ENCODE data around the gene CCDC138. TPM values are rescaled to one million over a fixed set of nuclear protein-coding genes. Genes with fewer than 3 reads are reported as not detected.

The CCDC138 gene
- total and polyA plus RNA-seq, 2 of the 13 experiments (the other 11 are each of a cell fraction or from before 2014, with no cell fraction given), result 5.6 to 32.5 TPM

GRCh38 chr2:108916122-108916795 lies 129.7 kb downstream of the CCDC138 start:
- BruUV-seq (replicated peaks), result no TSS peak
- H3K36me3 ChIP-seq (replicated peaks in 1 of 2; ENCODE audit: control insufficient read depth in 1 of 2, insufficient read depth in 2 of 2, low read length in 2 of 2), result no peaks in the 10 kb centered on the region
- ATAC-seq, result peak; percentile 47
- H2AFZ ChIP-seq (ENCODE audit: low read length), result no peak overlapping the region
- peak overlapping the region; percentile 82 for H3K4me2 ChIP-seq (ENCODE audit: low read depth, low read length)
- WGBS (ENCODE audit: low lambda C conversion rate), result 30% methylated on average over 10 of the region's 15 CpGs
- CTCF ChIA-PET (ENCODE audit: low intra/inter-chr PET ratio, low total read pairs), result no interaction called here
- peak overlapping the region in 1 of 3 experiments; percentile 56; a peak in 2 of 6 replicates for H3K4me3 ChIP-seq (replicated peaks in 1 of 3; ENCODE audit: insufficient read depth in 1 of 3, low read depth in 2 of 3, low read length in 3 of 3)
- no peaks in the 10 kb centered on the region for H3K79me2 ChIP-seq (ENCODE audit: insufficient read depth, low read length)
- peaks cover 19% of the 10 kb centered on the region for H3K4me1 ChIP-seq (ENCODE audit: insufficient read depth, low read length)
- H3K9ac ChIP-seq (ENCODE audit: insufficient read depth, low read depth, low read length), result no peak overlapping the region
- H3K27me3 ChIP-seq (ENCODE audit: control insufficient read depth in 1 of 2, insufficient read depth in 2 of 2, low read length in 2 of 2), result peaks cover 3 to 42% of the 10 kb centered on the region in 2 experiments; a peak in 4 of 5 replicates
- FAIRE-seq, result no peak
- no peaks in the 10 kb centered on the region for H3K9me3 ChIP-seq (ENCODE audit: low read length)
- no peaks in the 10 kb centered on the region; the same call in 1 of the 2 replicates for H4K20me1 ChIP-seq (ENCODE audit: insufficient read depth, low read length)
- in situ Hi-C loops (cut with HindIII; ENCODE audit: extremely low pct_ligation_motif_present, low pct_unique_long_range_greater_than_20kb) (no loop called here), intact Hi-C loops (cut with micrococcal nuclease; ENCODE audit: unreplicated experiment) (no loop called here)
- TF ChIP-seq, protein P1, sequence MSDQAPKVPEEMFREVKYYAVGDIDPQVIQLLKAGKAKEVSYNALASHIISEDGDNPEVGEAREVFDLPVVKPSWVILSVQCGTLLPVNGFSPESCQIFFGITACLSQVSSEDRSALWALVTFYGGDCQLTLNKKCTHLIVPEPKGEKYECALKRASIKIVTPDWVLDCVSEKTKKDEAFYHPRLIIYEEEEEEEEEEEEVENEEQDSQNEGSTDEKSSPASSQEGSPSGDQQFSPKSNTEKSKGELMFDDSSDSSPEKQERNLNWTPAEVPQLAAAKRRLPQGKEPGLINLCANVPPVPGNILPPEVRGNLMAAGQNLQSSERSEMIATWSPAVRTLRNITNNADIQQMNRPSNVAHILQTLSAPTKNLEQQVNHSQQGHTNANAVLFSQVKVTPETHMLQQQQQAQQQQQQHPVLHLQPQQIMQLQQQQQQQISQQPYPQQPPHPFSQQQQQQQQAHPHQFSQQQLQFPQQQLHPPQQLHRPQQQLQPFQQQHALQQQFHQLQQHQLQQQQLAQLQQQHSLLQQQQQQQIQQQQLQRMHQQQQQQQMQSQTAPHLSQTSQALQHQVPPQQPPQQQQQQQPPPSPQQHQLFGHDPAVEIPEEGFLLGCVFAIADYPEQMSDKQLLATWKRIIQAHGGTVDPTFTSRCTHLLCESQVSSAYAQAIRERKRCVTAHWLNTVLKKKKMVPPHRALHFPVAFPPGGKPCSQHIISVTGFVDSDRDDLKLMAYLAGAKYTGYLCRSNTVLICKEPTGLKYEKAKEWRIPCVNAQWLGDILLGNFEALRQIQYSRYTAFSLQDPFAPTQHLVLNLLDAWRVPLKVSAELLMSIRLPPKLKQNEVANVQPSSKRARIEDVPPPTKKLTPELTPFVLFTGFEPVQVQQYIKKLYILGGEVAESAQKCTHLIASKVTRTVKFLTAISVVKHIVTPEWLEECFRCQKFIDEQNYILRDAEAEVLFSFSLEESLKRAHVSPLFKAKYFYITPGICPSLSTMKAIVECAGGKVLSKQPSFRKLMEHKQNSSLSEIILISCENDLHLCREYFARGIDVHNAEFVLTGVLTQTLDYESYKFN (CRISPR knock-in tag; conservative IDR thresholded peaks at IDR 0.05), result no peak
- peak; percentile 52; the same call in 1 of the 2 replicates for TF ChIP-seq KDM5B (CRISPR knock-in tag; IDR thresholded peaks at IDR 0.05; ENCODE audit: borderline replicate concordance)
- 0 out of 2 replicates have a peak, but pooled peaks have one; percentile 39 for TF ChIP-seq EEA1 (CRISPR knock-in tag; IDR thresholded peaks at IDR 0.05; ENCODE audit: borderline replicate concordance)
- 0 out of 2 replicates have a peak, but pooled peaks have one; percentile 32 for TF ChIP-seq BORCS8-MEF2B (CRISPR knock-in tag; IDR thresholded peaks at IDR 0.05)
- peak; percentile 28; the same call in 1 of the 2 replicates for TF ChIP-seq ZNF687 (CRISPR knock-in tag; IDR thresholded peaks at IDR 0.05)
- TF ChIP-seq CEBPB (IDR thresholded peaks at IDR 0.05; ENCODE audit: borderline replicate concordance, low read depth, low read length), result peak; percentile 23; the same call in 1 of the 2 replicates
- no peak for TF ChIP-seq MAZ (IDR thresholded peaks at IDR 0.05; ENCODE audit: borderline replicate concordance, low read depth, low read length)
- TF ChIP-seq MAZ (CRISPR knock-in tag; IDR thresholded peaks at IDR 0.05; ENCODE audit: low read depth), result 0 out of 2 replicates have a peak, but pooled peaks have one; percentile 29
- TF ChIP-seq CHCHD3 (CRISPR knock-in tag; IDR thresholded peaks at IDR 0.05), result no peak
- TF ChIP-seq ZSCAN22 (CRISPR knock-in tag; IDR thresholded peaks at IDR 0.05), result no peak
- TF ChIP-seq MTA1 (CRISPR knock-in tag; IDR thresholded peaks at IDR 0.05; ENCODE audit: borderline replicate concordance), result 0 out of 2 replicates have a peak, but pooled peaks have one; percentile 38
- 0 out of 2 replicates have a peak, but pooled peaks have one; percentile 48 for TF ChIP-seq MXD1 (CRISPR knock-in tag; IDR thresholded peaks at IDR 0.05)
- 0 out of 2 replicates have a peak, but pooled peaks have one; percentile 33 for TF ChIP-seq SP4 (CRISPR knock-in tag; IDR thresholded peaks at IDR 0.05)
- TF ChIP-seq MYNN (CRISPR knock-in tag; IDR thresholded peaks at IDR 0.05; ENCODE audit: low read depth), result no peak
- DNase-seq (ENCODE audit: low spot score), result no peak
- POLR2A ChIA-PET, result no interaction called here
- H3K27ac ChIP-seq (ENCODE audit: extremely low read length, insufficient read depth, low read length), result no peak overlapping the region

Data from HepG2 (cell line).